Liver (tissue), 9 donors: ENCODE results near the gene FBXW4. TPM values are rescaled to one million over a fixed set of nuclear protein-coding genes. Genes with fewer than 3 reads are reported as not detected.

Source experiments
- DNase-seq: peaks from one replicate; pipeline ENCODE4 v3.0.0-alpha.2; 2017; ENCODE audit warnings: low spot score
- H3K27ac ChIP-seq, 2 donors: one replicate each; pipeline ENCODE4 v1.7.0; 2013; ENCODE audit warnings: inconsistent platforms in 2 of 2, low read length in 2 of 2, control low read depth in 1 of 2, low read depth in 1 of 2, mild to moderate bottlenecking in 1 of 2
- H3K27me3 ChIP-seq, 4 donors: one replicate each; pipeline versions ENCODE4 v1.6.1 to v1.7.0; 2013; ENCODE audit warnings: low read length in 3 of 4, inconsistent platforms in 1 of 4, mild to moderate bottlenecking in 1 of 4, moderate library complexity in 1 of 4; ENCODE audit not compliant: control insufficient read depth in 4 of 4, insufficient read depth in 4 of 4
- H3K36me3 ChIP-seq, 4 donors: one replicate each; pipeline versions ENCODE4 v1.6.1 to v1.7.0; 2013; ENCODE audit warnings: low read length in 3 of 4, mild to moderate bottlenecking in 3 of 4, low read depth in 1 of 4, moderate library complexity in 1 of 4; ENCODE audit not compliant: control insufficient read depth in 4 of 4, insufficient read depth in 3 of 4
- H3K4me1 ChIP-seq, 4 donors: one replicate each; pipeline versions ENCODE4 v1.6.1 to v1.7.0; 2013; ENCODE audit warnings: low read length in 3 of 4, mild to moderate bottlenecking in 3 of 4, moderate library complexity in 1 of 4; ENCODE audit not compliant: control insufficient read depth in 4 of 4, insufficient read depth in 4 of 4
- H3K4me3 ChIP-seq, 3 donors: one replicate each; pipeline versions ENCODE4 v1.6.1 to v1.7.0; 2013; ENCODE audit warnings: low read length in 3 of 3, control low read depth in 1 of 3, low read depth in 1 of 3, mild to moderate bottlenecking in 1 of 3
- H3K9ac ChIP-seq, 2 donors: one replicate each; pipeline ENCODE4 v1.7.0; 2013; ENCODE audit warnings: low read length in 2 of 2, mild to moderate bottlenecking in 2 of 2, moderate library complexity in 2 of 2, control low read depth in 1 of 2, low read depth in 1 of 2
- H3K9me3 ChIP-seq, 4 donors: one replicate each; pipeline versions ENCODE4 v1.6.1 to v1.7.0; 2013; ENCODE audit warnings: low read length in 3 of 4; ENCODE audit not compliant: control insufficient read depth in 4 of 4
- ATF3 ChIP-seq: IDR thresholded peaks from 2 replicates; pipeline ENCODE4 v1.6.1; 2016; ENCODE audit warnings: antibody characterized with exemption
- CTCF ChIP-seq: fragments of 150-350 bp; IDR thresholded peaks from 2 replicates; pipeline ENCODE4 v1.5.1; 2017; ENCODE audit warnings: improper control_type of control experiment, low read depth, low read length; ENCODE audit not compliant: missing input control
- EGR1 ChIP-seq, 2 donors: IDR thresholded peaks; 2 replicates each; pipeline ENCODE4 v1.6.1; 2016 to 2018; ENCODE audit warnings: antibody characterized with exemption in 2 of 2, low read depth in 2 of 2
- FOXA1 ChIP-seq: IDR thresholded peaks from 2 replicates; pipeline ENCODE4 v1.6.1; 2016; ENCODE audit warnings: antibody characterized with exemption
- FOXA2 ChIP-seq: IDR thresholded peaks from 2 replicates; pipeline ENCODE4 v1.6.1; 2016; ENCODE audit warnings: antibody characterized with exemption
- GABPA ChIP-seq, 2 donors: IDR thresholded peaks in 1 of 2; conservative IDR thresholded peaks in 1 of 2; 2 replicates each; pipeline ENCODE4 v1.6.1; 2016; ENCODE audit warnings: antibody characterized with exemption in 2 of 2, mild to moderate bottlenecking in 1 of 2, moderate library complexity in 1 of 2
- HNF4G ChIP-seq: IDR thresholded peaks from 2 replicates; pipeline ENCODE4 v1.6.1; 2016; ENCODE audit warnings: antibody characterized with exemption
- JUND ChIP-seq, 2 donors: IDR thresholded peaks; 2 replicates each; pipeline ENCODE4 v1.6.1; 2016; ENCODE audit warnings: antibody characterized with exemption in 2 of 2
- MAX ChIP-seq: IDR thresholded peaks from 2 replicates; pipeline ENCODE4 v1.6.1; 2016; ENCODE audit warnings: antibody characterized with exemption
- NR2F2 ChIP-seq: IDR thresholded peaks from 2 replicates; pipeline ENCODE4 v1.6.1; 2016; ENCODE audit warnings: antibody characterized with exemption
- RXRA ChIP-seq, 2 donors: IDR thresholded peaks; 2 replicates each; pipeline ENCODE4 v1.6.1; 2017 to 2018; ENCODE audit warnings: antibody characterized with exemption in 2 of 2, mild to moderate bottlenecking in 1 of 2
- SP1 ChIP-seq: IDR thresholded peaks from 2 replicates; pipeline ENCODE4 v1.6.1; 2018; ENCODE audit warnings: antibody characterized with exemption, mild to moderate bottlenecking
- TAF1 ChIP-seq: conservative IDR thresholded peaks from 2 replicates; pipeline ENCODE4 v1.6.1; 2016; ENCODE audit warnings: antibody characterized with exemption, mild to moderate bottlenecking
- YY1 ChIP-seq: IDR thresholded peaks from 2 replicates; pipeline ENCODE4 v1.6.1; 2016; ENCODE audit warnings: antibody characterized with exemption, mild to moderate bottlenecking
- ZBTB33 ChIP-seq: IDR thresholded peaks from 2 replicates; pipeline ENCODE4 v1.6.1; 2016; ENCODE audit warnings: antibody characterized with exemption
- WGBS: extraction: QIAGEN DNeasy Blood & Tissue Kit; methylation state at CpG from one replicate; pipeline ENCODE4 v1.1.7; 2013; 5-methylcytosine and 5-hydroxymethylcytosine counted together
- polyA plus RNA-seq, 2 donors: library from polyadenylated mRNA; stranded (reverse) in 1 of 2; unstranded in 1 of 2; fragments of 200-250 nt in 1 of 2; fragments of >200 nt in 1 of 2; fragmentation: Nextera tagmentation in 1 of 2; extraction: Ambion mirVana in 1 of 2; gene quantifications; one replicate each; pipeline versions ENCODE4 v1.2.1 to v1.2.3, GENCODE V29; 2013 to 2015
- total RNA-seq, 2 donors: library from RNA; depleted of rRNA; stranded (reverse); fragments of >200 nt; gene quantifications; one replicate each; pipeline ENCODE4 v1.2.3, GENCODE V29; 2014
- donor health status: healthy.
- donor health status: healthy.
- donor health status: healthy.
- donor health status: healthy.
- donor health status: healthy.

Gene FBXW4
- total and polyA plus RNA-seq, 4 donors, result 5.4 to 54.1 (median 20.5) TPM

- H3K4me3 ChIP-seq, result peak overlapping the region; percentile 48 to 85 (median 73)
- H3K9ac ChIP-seq, result peak overlapping the region; percentile 59 to 99
- peaks cover 8 to 38% (median 16%) of the 10 kb centered on the region in 4 donors for H3K4me1 ChIP-seq
- WGBS, result under 1% methylated on average over 63 of the region's 63 CpGs
- peak overlapping the region; percentile 80 to 98 for H3K27ac ChIP-seq
- H3K36me3 ChIP-seq, result no peaks in the 10 kb centered on the region
- TF ChIP-seq ATF3, result no peak
- TF ChIP-seq GABPA (IDR thresholded peaks at IDR 0.05 in 1 of 2, conservative IDR thresholded peaks at IDR 0.05 in 1 of 2), result no peak
- no peak for TF ChIP-seq RXRA (IDR thresholded peaks at IDR 0.05)
- TF ChIP-seq FOXA2, result no peak
- TF ChIP-seq JUND (IDR thresholded peaks at IDR 0.05), result no peak
- no peaks in the 10 kb centered on the region for H3K27me3 ChIP-seq
- H3K9me3 ChIP-seq, result no peaks in the 10 kb centered on the region
- peak; percentile 83 for DNase-seq
Measured at GRCh38 chr10:101693978-101694673, 844 bp downstream of the FBXW4 start.

- TF ChIP-seq RXRA (IDR thresholded peaks at IDR 0.05) (no peak), YY1 (no peak), HNF4G (no peak), TAF1 (no peak), FOXA2 (no peak), FOXA1 (no peak), EGR1 (IDR thresholded peaks at IDR 0.05; ENCODE audit: low read depth in 2 of 2) (no peak), JUND (IDR thresholded peaks at IDR 0.05) (no peak), ZBTB33 (no peak), MAX (no peak), NR2F2 (no peak)
- H3K36me3 ChIP-seq, result no peaks in the 10 kb centered on the region
- no peak for DNase-seq
- no peaks in the 10 kb centered on the region for H3K27me3 ChIP-seq
- peak overlapping the region; percentile 48 to 85 (median 73) for H3K4me3 ChIP-seq
- H3K9me3 ChIP-seq, result no peaks in the 10 kb centered on the region
- WGBS, result 4% methylated on average over 4 of the region's 4 CpGs
- peaks cover 8 to 38% (median 16%) of the 10 kb centered on the region in 4 donors for H3K4me1 ChIP-seq
- H3K9ac ChIP-seq, result peak overlapping the region; percentile 59 to 99
- H3K27ac ChIP-seq, result peak overlapping the region; percentile 80 to 98
Measured at GRCh38 chr10:101693651-101693977, 1.4 kb downstream of the FBXW4 start.

- TF ChIP-seq CTCF (no peak), SP1 (no peak), TAF1 (no peak), JUND (IDR thresholded peaks at IDR 0.05) (no peak)
- Histone ChIP-seq H3K4me1 (peaks cover 8 to 38% (median 16%) of the 10 kb centered on the region in 4 donors), H3K4me3 (no peak overlapping the region), H3K27me3 (no peaks in the 10 kb centered on the region), H3K9ac (no peak overlapping the region), H3K27ac (no peak overlapping the region), H3K36me3 (no peaks in the 10 kb centered on the region), H3K9me3 (no peaks in the 10 kb centered on the region)
- 89% methylated on average over 7 of the region's 7 CpGs for WGBS
- DNase-seq, result no peak
Measured at GRCh38 chr10:101691081-101691480, 3.9 kb downstream of the FBXW4 start.
